ENCODE measurements around the gene RFFL. TPM values are rescaled to one million over a fixed set of nuclear protein-coding genes. Genes with fewer than 3 reads are reported as not detected.

The RFFL gene
- total and polyA plus RNA-seq, 2 experiments from 2014 or later: 4.2 to 9.0 TPM

DNA sequence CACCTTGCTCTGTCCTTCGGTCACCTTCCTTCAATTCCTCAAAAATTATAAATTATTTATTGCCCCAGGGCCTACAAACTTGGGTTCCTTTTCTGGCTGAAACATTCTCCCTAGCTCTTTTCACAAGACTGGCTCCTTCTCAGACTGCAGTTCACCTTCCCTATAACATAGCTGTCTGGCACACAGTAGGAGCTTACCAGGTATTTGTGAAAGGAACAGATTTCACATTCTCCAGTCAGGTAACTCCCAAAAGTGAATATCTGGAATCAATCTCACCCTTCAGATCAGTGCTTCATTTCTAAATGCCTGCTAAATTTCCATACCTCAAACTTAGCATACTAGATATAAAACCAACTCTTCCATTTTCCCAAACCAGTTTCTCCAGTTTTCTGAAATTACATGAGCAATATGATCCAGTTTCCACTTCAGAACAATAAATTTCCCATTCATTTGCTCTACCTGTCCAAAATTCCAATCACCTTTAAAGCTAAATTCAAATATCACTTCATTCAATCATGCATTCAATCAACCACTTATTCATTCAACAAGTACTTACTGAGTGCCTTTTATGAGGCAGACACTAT, 6.1 kb downstream of the RFFL start:
- Histone ChIP-seq H3K79me2 (ENCODE audit: insufficient read depth) (peaks cover 2% of the 10 kb centered on the region; the same call in 1 of the 2 replicates), H3K27ac (no peak overlapping the region), H3K27me3 (replicated peaks; ENCODE audit: insufficient read depth) (no peaks in the 10 kb centered on the region), H4K20me1 (ENCODE audit: insufficient read depth) (no peaks in the 10 kb centered on the region), H3K4me3 (no peak overlapping the region), H3K4me2 (ENCODE audit: unreplicated experiment) (no peak overlapping the region), H3K9me2 (ENCODE audit: insufficient read depth) (no peaks in the 10 kb centered on the region), H3K36me3 (ENCODE audit: low read depth) (no peaks in the 10 kb centered on the region; the same call in 1 of the 2 replicates), H3K9ac (no peak overlapping the region), H3F3A (ENCODE audit: insufficient read depth) (peaks cover 11% of the 10 kb centered on the region), H2AFZ (no peak overlapping the region), H3K4me1 (ENCODE audit: insufficient read depth) (peaks cover 6% of the 10 kb centered on the region), H3K9me3 (ENCODE audit: low read depth) (no peaks in the 10 kb centered on the region)
- WGBS, 2 experiments (ENCODE audit: low coverage in 1 of 2, low lambda C conversion rate in 2 of 2, missing lambda C conversion rate in 2 of 2): 94 to 97% methylated on average over 1 of the region's 1 CpG
- in situ Hi-C loops (cut with MboI): no loop called here
- no peak for DNase-seq
- no peak for TF ChIP-seq EZH2phosphoT487 (IDR thresholded peaks at IDR 0.05; ENCODE audit: insufficient read depth, low read depth)
- TF ChIP-seq EZH2 (IDR thresholded peaks at IDR 0.05; ENCODE audit: insufficient read depth, poor library complexity, severe bottlenecking): no peak

GRCh38 chr17:35056013-35056412, 7.5 kb downstream of the RFFL start:
- in situ Hi-C loops (cut with MboI): no loop called here
- Histone ChIP-seq H3K9ac (no peak overlapping the region), H3K27me3 (replicated peaks; ENCODE audit: insufficient read depth) (no peaks in the 10 kb centered on the region), H3K4me3 (no peak overlapping the region), H3K36me3 (ENCODE audit: low read depth) (no peaks in the 10 kb centered on the region; the same call in 1 of the 2 replicates), H3K9me2 (ENCODE audit: insufficient read depth) (no peaks in the 10 kb centered on the region), H3F3A (ENCODE audit: insufficient read depth) (peaks cover 24% of the 10 kb centered on the region), H3K9me3 (ENCODE audit: low read depth) (no peaks in the 10 kb centered on the region), H3K79me2 (ENCODE audit: insufficient read depth) (no peaks in the 10 kb centered on the region; the same call in 1 of the 2 replicates), H4K20me1 (ENCODE audit: insufficient read depth) (no peaks in the 10 kb centered on the region), H2AFZ (no peak overlapping the region), H3K4me1 (ENCODE audit: insufficient read depth) (peaks cover 20% of the 10 kb centered on the region), H3K4me2 (ENCODE audit: unreplicated experiment) (no peak overlapping the region), H3K27ac (no peak overlapping the region)
- DNase-seq: no peak
- WGBS, 2 experiments (ENCODE audit: low coverage in 1 of 2, low lambda C conversion rate in 2 of 2, missing lambda C conversion rate in 2 of 2): 91 to 97% methylated on average over 3 of the region's 3 CpGs
- TF ChIP-seq EZH2phosphoT487 (IDR thresholded peaks at IDR 0.05; ENCODE audit: insufficient read depth, low read depth) (no peak), EZH2 (IDR thresholded peaks at IDR 0.05; ENCODE audit: insufficient read depth, poor library complexity, severe bottlenecking) (no peak)

- H3K4me2 ChIP-seq (ENCODE audit: unreplicated experiment): no peak overlapping the region
- in situ Hi-C loops (cut with MboI): no loop called here
- WGBS, 2 experiments (ENCODE audit: low coverage in 1 of 2, low lambda C conversion rate in 2 of 2, missing lambda C conversion rate in 2 of 2): 35 to 42% methylated on average over 1 of the region's 1 CpG
- no peaks in the 10 kb centered on the region for H3K9me2 ChIP-seq (ENCODE audit: insufficient read depth)
- no peak overlapping the region for H3K4me3 ChIP-seq
- no peaks in the 10 kb centered on the region for H3K27me3 ChIP-seq (replicated peaks; ENCODE audit: insufficient read depth)
- H2AFZ ChIP-seq: no peak overlapping the region
- H3K9me3 ChIP-seq (ENCODE audit: low read depth): no peaks in the 10 kb centered on the region
- DNase-seq: no peak
- no peak overlapping the region for H3K9ac ChIP-seq
- no peaks in the 10 kb centered on the region for H3K36me3 ChIP-seq (ENCODE audit: low read depth)
- peaks cover 22% of the 10 kb centered on the region for H3K4me1 ChIP-seq (ENCODE audit: insufficient read depth)
- H4K20me1 ChIP-seq (ENCODE audit: insufficient read depth): no peaks in the 10 kb centered on the region
- peaks cover 26% of the 10 kb centered on the region for H3F3A ChIP-seq (ENCODE audit: insufficient read depth)
- no peak overlapping the region for H3K27ac ChIP-seq
- peaks cover 12% of the 10 kb centered on the region for H3K79me2 ChIP-seq (ENCODE audit: insufficient read depth)
- no peak for TF ChIP-seq EZH2phosphoT487 (IDR thresholded peaks at IDR 0.05; ENCODE audit: insufficient read depth, low read depth)
- TF ChIP-seq EZH2 (IDR thresholded peaks at IDR 0.05; ENCODE audit: insufficient read depth, poor library complexity, severe bottlenecking): no peak
Measured at GRCh38 chr17:35053204-35053603, 10.3 kb downstream of the RFFL start.

DNA sequence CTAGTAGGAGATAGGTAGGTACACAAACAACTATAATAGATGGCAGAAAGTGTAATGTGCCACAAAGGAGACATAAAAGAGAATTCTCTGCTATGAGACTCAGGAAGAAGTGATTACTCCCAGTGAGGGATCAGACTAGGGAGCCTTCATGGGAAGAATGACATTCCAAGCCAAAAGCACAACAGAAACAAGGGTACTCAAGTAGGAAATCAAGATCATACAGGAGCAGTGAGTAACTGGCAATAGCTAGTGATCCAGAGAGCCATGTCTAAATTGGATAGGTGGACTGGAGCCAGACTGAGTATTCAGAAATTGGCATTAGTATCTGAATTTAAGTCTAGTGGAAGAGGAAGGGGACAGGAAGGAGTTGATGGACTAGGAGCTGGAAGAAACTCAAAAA, 10.7 kb downstream of the RFFL start:
- Histone ChIP-seq H2AFZ (no peak overlapping the region), H3K79me2 (ENCODE audit: insufficient read depth) (peaks cover 12% of the 10 kb centered on the region), H4K20me1 (ENCODE audit: insufficient read depth) (no peaks in the 10 kb centered on the region), H3K9ac (no peak overlapping the region), H3K9me3 (ENCODE audit: low read depth) (no peaks in the 10 kb centered on the region), H3K27me3 (replicated peaks; ENCODE audit: insufficient read depth) (no peaks in the 10 kb centered on the region), H3K4me1 (ENCODE audit: insufficient read depth) (peaks cover 22% of the 10 kb centered on the region), H3K4me3 (no peak overlapping the region), H3K4me2 (ENCODE audit: unreplicated experiment) (peak overlapping the region; percentile 24), H3K36me3 (ENCODE audit: low read depth) (no peaks in the 10 kb centered on the region), H3K9me2 (ENCODE audit: insufficient read depth) (no peaks in the 10 kb centered on the region), H3K27ac (no peak overlapping the region), H3F3A (ENCODE audit: insufficient read depth) (peaks cover 26% of the 10 kb centered on the region)
- DNase-seq: peak; percentile 12
- TF ChIP-seq EZH2phosphoT487 (IDR thresholded peaks at IDR 0.05; ENCODE audit: insufficient read depth, low read depth) (no peak), EZH2 (IDR thresholded peaks at IDR 0.05; ENCODE audit: insufficient read depth, poor library complexity, severe bottlenecking) (no peak)
- in situ Hi-C loops (cut with MboI): no loop called here

GRCh38 chr17:35052241-35052610, 11.3 kb downstream of the RFFL start:
- no peaks in the 10 kb centered on the region for H4K20me1 ChIP-seq (ENCODE audit: insufficient read depth)
- H3K9ac ChIP-seq: no peak overlapping the region
- H3K4me1 ChIP-seq (ENCODE audit: insufficient read depth): peaks cover 23% of the 10 kb centered on the region
- in situ Hi-C loops (cut with MboI): no loop called here
- TF ChIP-seq EZH2phosphoT487 (IDR thresholded peaks at IDR 0.05; ENCODE audit: insufficient read depth, low read depth) (no peak), EZH2 (IDR thresholded peaks at IDR 0.05; ENCODE audit: insufficient read depth, poor library complexity, severe bottlenecking) (no peak)
- H3K79me2 ChIP-seq (ENCODE audit: insufficient read depth): peaks cover 12% of the 10 kb centered on the region
- peak overlapping the region; percentile 24 for H3K4me2 ChIP-seq (ENCODE audit: unreplicated experiment)
- 0 out of 2 replicates have a peak overlapping the region, but pooled peaks have one; percentile 11 for H3K27ac ChIP-seq
- no peaks in the 10 kb centered on the region for H3K9me2 ChIP-seq (ENCODE audit: insufficient read depth)
- H3K4me3 ChIP-seq: no peak overlapping the region
- no peak overlapping the region for H2AFZ ChIP-seq
- DNase-seq: peak; percentile 64
- H3K36me3 ChIP-seq (ENCODE audit: low read depth): no peaks in the 10 kb centered on the region
- peaks cover 26% of the 10 kb centered on the region for H3F3A ChIP-seq (ENCODE audit: insufficient read depth)
- no peaks in the 10 kb centered on the region for H3K27me3 ChIP-seq (replicated peaks; ENCODE audit: insufficient read depth)
- no peaks in the 10 kb centered on the region for H3K9me3 ChIP-seq (ENCODE audit: low read depth)
